CD4-positive, alpha-beta T cell treated with Interleukin-21 for 1 hour (primary cell): ENCODE results near the gene SMG9.
"Not testable (repeated sequence)": the region's sequence is repeated elsewhere in the genome, so short reads cannot be mapped to it uniquely, and the experiment has no call there.

ENCODE experiments used
- DNase-seq: peaks from one replicate; pipeline ENCODE4 v3.0.0-alpha.2; 2020

The SMG9 gene

GRCh38 chr19:43779820-43780219, 25.1 kb upstream of the SMG9 start:
- DNase-seq, result peak; percentile 23

- DNase-seq, result no peak
These were observed 24.5 kb upstream of the SMG9 start for GRCh38 chr19:43779147-43779819.

- no peak for DNase-seq
These were observed 23.9 kb upstream of the SMG9 start for GRCh38 chr19:43778651-43779050.

GRCh38 chr19:43777163-43777695, 22.5 kb upstream of the SMG9 start:
- peak; percentile 66 for DNase-seq

GRCh38 chr19:43776286-43776685, 21.5 kb upstream of the SMG9 start:
- DNase-seq, result no peak

- DNase-seq, result no peak
These were observed 20.6 kb upstream of the SMG9 start for GRCh38 chr19:43775299-43775890.

- not testable (repeated sequence) for DNase-seq
These were observed 20.1 kb upstream of the SMG9 start for GRCh38 chr19:43774940-43775258.

- no peak for DNase-seq
These were observed 19.6 kb upstream of the SMG9 start for GRCh38 chr19:43774103-43774939.

GRCh38 chr19:43773725-43774102, 19.0 kb upstream of the SMG9 start:
- DNase-seq, result no peak

- no peak for DNase-seq
These were observed 14.5 kb upstream of the SMG9 start for GRCh38 chr19:43769256-43769655.

- no peak for DNase-seq
These were observed 13.7 kb upstream of the SMG9 start for GRCh38 chr19:43768273-43769050.

- no peak for DNase-seq
These were observed 13.1 kb upstream of the SMG9 start for GRCh38 chr19:43767818-43768217.

GRCh38 chr19:43767316-43767715, 12.6 kb upstream of the SMG9 start:
- no peak for DNase-seq

- DNase-seq, result no peak
These were observed 11.9 kb upstream of the SMG9 start for GRCh38 chr19:43766755-43767043.

GRCh38 chr19:43765109-43765876, 10.5 kb upstream of the SMG9 start:
- peak; percentile 74 for DNase-seq

- DNase-seq, result not testable (repeated sequence)
These were observed 9.9 kb upstream of the SMG9 start for GRCh38 chr19:43764684-43765083.

- no peak for DNase-seq
These were observed 8.7 kb upstream of the SMG9 start for GRCh38 chr19:43763473-43763939.

GRCh38 chr19:43762814-43763213, 8.1 kb upstream of the SMG9 start:
- DNase-seq, result no peak

GRCh38 chr19:43760941-43761340, 6.2 kb upstream of the SMG9 start:
- DNase-seq, result no peak

- DNase-seq, result no peak
These were observed 4.8 kb upstream of the SMG9 start for GRCh38 chr19:43759515-43759914.

- DNase-seq, result peak; percentile 83
These were observed 567 bp upstream of the SMG9 start for GRCh38 chr19:43755256-43755801.

- DNase-seq, result no peak
These were observed 584 bp downstream of the SMG9 start for GRCh38 chr19:43754253-43754502.
